ENCODE results near the gene SPAG4.

The SPAG4 gene

GRCh38 chr20:35665949-35666288, 50.3 kb downstream of the SPAG4 start:
- Histone ChIP-seq H3K36me3 (ENCODE audit: control insufficient read depth, insufficient read depth, low read length) (peaks cover 22% of the 10 kb centered on the region), H3K9me3 (ENCODE audit: control insufficient read depth, low read length) (no peaks in the 10 kb centered on the region), H3K27ac (ENCODE audit: insufficient read depth, low read length, poor library complexity, severe bottlenecking) (no peak overlapping the region), H3K27me3 (replicated peaks; ENCODE audit: control insufficient read depth, insufficient read depth, low read length, poor library complexity, severe bottlenecking) (no peaks in the 10 kb centered on the region), H3K4me3 (ENCODE audit: insufficient read depth, low read depth, low read length, poor library complexity, severe bottlenecking) (no peak overlapping the region), H3K4me1 (ENCODE audit: control insufficient read depth, insufficient read depth, low read length, poor library complexity, severe bottlenecking) (peaks cover 23% of the 10 kb centered on the region)
- no peak for DNase-seq

GRCh38 chr20:35669221-35669620, 53.6 kb downstream of the SPAG4 start:
- Histone ChIP-seq H3K27ac (ENCODE audit: insufficient read depth, low read length, poor library complexity, severe bottlenecking) (no peak overlapping the region), H3K4me1 (ENCODE audit: control insufficient read depth, insufficient read depth, low read length, poor library complexity, severe bottlenecking) (peaks cover 4% of the 10 kb centered on the region), H3K9me3 (ENCODE audit: control insufficient read depth, low read length) (no peaks in the 10 kb centered on the region), H3K36me3 (ENCODE audit: control insufficient read depth, insufficient read depth, low read length) (peaks cover 46% of the 10 kb centered on the region), H3K27me3 (replicated peaks; ENCODE audit: control insufficient read depth, insufficient read depth, low read length, poor library complexity, severe bottlenecking) (no peaks in the 10 kb centered on the region), H3K4me3 (ENCODE audit: insufficient read depth, low read depth, low read length, poor library complexity, severe bottlenecking) (no peak overlapping the region)
- DNase-seq = no peak

GRCh38 chr20:35669681-35670080, 54.1 kb downstream of the SPAG4 start:
- H3K36me3 ChIP-seq (ENCODE audit: control insufficient read depth, insufficient read depth, low read length) = peaks cover 50% of the 10 kb centered on the region

More at GRCh38 chr20:35669681-35670080, 54.1 kb downstream of the SPAG4 start:
- H3K9me3 ChIP-seq (ENCODE audit: control insufficient read depth, low read length) = no peaks in the 10 kb centered on the region
- no peak overlapping the region for H3K4me3 ChIP-seq (ENCODE audit: insufficient read depth, low read depth, low read length, poor library complexity, severe bottlenecking)
- no peaks in the 10 kb centered on the region for H3K27me3 ChIP-seq (replicated peaks; ENCODE audit: control insufficient read depth, insufficient read depth, low read length, poor library complexity, severe bottlenecking)
- peaks cover under 1% of the 10 kb centered on the region for H3K4me1 ChIP-seq (ENCODE audit: control insufficient read depth, insufficient read depth, low read length, poor library complexity, severe bottlenecking)
- H3K27ac ChIP-seq (ENCODE audit: insufficient read depth, low read length, poor library complexity, severe bottlenecking) = no peak overlapping the region
- no peak for DNase-seq

Data from effector memory CD4-positive, alpha-beta T cell (primary cell).